Measurements from ENCODE around the gene MINDY1. TPM values are rescaled to one million over a fixed set of nuclear protein-coding genes. Genes with fewer than 3 reads are reported as not detected.

MINDY1 gene
- total RNA-seq, 2 donors from 2014 or later = 36.3 to 39.2 TPM

DNA sequence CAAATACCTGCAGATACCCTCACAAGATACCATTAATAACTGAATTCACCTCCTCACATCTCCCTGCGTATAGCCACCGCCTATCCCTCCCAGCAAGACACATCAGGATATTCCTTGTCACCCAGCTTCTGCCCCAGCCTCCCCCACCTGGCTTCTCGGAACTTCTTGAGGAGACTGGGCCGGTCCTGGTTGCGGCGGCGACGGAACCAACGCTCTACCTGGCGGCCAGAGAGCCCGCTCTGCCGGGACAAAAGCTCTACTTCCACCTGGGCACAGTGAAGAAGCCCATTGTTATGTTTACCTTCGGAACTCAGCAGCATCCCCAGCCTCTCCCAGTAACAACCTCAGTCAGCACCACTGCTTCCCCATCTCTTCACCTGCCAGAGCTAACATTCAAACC, 38.8 kb downstream of the MINDY1 start:
- peaks cover 35% of the 10 kb centered on the region for H3K4me1 ChIP-seq
- ATAC-seq (no peak), DNase-seq (no peak)
- H3K9me3 ChIP-seq = no peaks in the 10 kb centered on the region
- intact Hi-C loops (cut with DNase I) = no loop called here
- TF ChIP-seq CTCF (IDR thresholded peaks at IDR 0.05) = no peak
- no peak for TF ChIP-seq POLR2A (IDR thresholded peaks at IDR 0.05)
- no peaks in the 10 kb centered on the region for H3K27me3 ChIP-seq
- 94 to 97% methylated on average over 11 to 13 of the region's 13 CpGs for WGBS, 2 donors
- peaks cover 12 to 42% of the 10 kb centered on the region in 2 donors for H3K36me3 ChIP-seq (replicated peaks in 1 of 2; ENCODE audit: insufficient read depth in 1 of 2, low read depth in 2 of 2)
- H3K4me3 ChIP-seq = no peak overlapping the region
- no peak overlapping the region for H3K27ac ChIP-seq

GRCh38 chr1:150966011-150966410, 40.7 kb downstream of the MINDY1 start:
- ATAC-seq = no peak
- H3K9me3 ChIP-seq = no peaks in the 10 kb centered on the region
- no peak overlapping the region for H3K27ac ChIP-seq
- peaks cover 12 to 45% of the 10 kb centered on the region in 2 donors for H3K36me3 ChIP-seq (replicated peaks in 1 of 2; ENCODE audit: insufficient read depth in 1 of 2, low read depth in 2 of 2)
- no peak overlapping the region for H3K4me3 ChIP-seq
- intact Hi-C loops (cut with DNase I) = no loop called here
- TF ChIP-seq CTCF (IDR thresholded peaks at IDR 0.05) (no peak), POLR2A (IDR thresholded peaks at IDR 0.05) (no peak)
- H3K27me3 ChIP-seq = no peaks in the 10 kb centered on the region
- H3K4me1 ChIP-seq = peaks cover 16% of the 10 kb centered on the region
- no peak for DNase-seq
- 74 to 82% methylated on average over 6 of the region's 6 CpGs for WGBS, 2 donors

- ATAC-seq = no peak
These were observed 41.1 kb downstream of the MINDY1 start for GRCh38 chr1:150965605-150966004.

DNA sequence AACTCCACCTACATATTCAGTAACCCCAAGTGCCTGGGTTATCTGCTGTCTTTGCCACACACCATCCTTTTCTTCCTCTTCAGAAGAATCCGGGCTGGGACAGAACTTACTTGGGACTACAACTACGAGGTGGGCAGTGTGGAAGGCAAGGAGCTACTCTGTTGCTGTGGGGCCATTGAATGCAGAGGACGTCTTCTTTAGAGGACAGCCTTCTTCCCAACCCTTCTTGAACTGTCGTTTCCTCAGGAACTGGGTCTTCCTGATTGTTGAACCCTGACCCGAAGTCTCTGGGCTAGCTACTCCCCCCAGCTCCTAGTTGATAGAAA, 42.6 kb downstream of the MINDY1 start:
- H3K27me3 ChIP-seq = no peaks in the 10 kb centered on the region
- no peak overlapping the region for H3K4me3 ChIP-seq
- DNase-seq (no peak), ATAC-seq (no peak)
- intact Hi-C loops (cut with DNase I) = no loop called here
- peaks cover 12 to 55% of the 10 kb centered on the region in 2 donors for H3K36me3 ChIP-seq (replicated peaks in 1 of 2; ENCODE audit: insufficient read depth in 1 of 2, low read depth in 2 of 2)
- no peaks in the 10 kb centered on the region for H3K4me1 ChIP-seq
- WGBS, 2 donors = 88 to 94% methylated on average over 5 of the region's 5 CpGs
- H3K9me3 ChIP-seq = no peaks in the 10 kb centered on the region
- H3K27ac ChIP-seq = no peak overlapping the region
- no peak for TF ChIP-seq CTCF (IDR thresholded peaks at IDR 0.05)

More at GRCh38 chr1:150965605-150966004, 41.1 kb downstream of the MINDY1 start:
- Histone ChIP-seq H3K9me3 (no peaks in the 10 kb centered on the region), H3K27me3 (no peaks in the 10 kb centered on the region), H3K4me3 (no peak overlapping the region), H3K27ac (no peak overlapping the region), H3K36me3 (replicated peaks in 1 of 2; ENCODE audit: insufficient read depth in 1 of 2, low read depth in 2 of 2) (peaks cover 12 to 48% of the 10 kb centered on the region in 2 donors), H3K4me1 (peaks cover 12% of the 10 kb centered on the region)
- no peak for DNase-seq
- TF ChIP-seq CTCF (IDR thresholded peaks at IDR 0.05) (no peak), POLR2A (IDR thresholded peaks at IDR 0.05) (no peak)
- intact Hi-C loops (cut with DNase I) = no loop called here
- WGBS, 2 donors = 78 to 95% methylated on average over 4 of the region's 4 CpGs

- no peaks in the 10 kb centered on the region for H3K9me3 ChIP-seq
- peaks cover 12 to 54% of the 10 kb centered on the region in 2 donors for H3K36me3 ChIP-seq (replicated peaks in 1 of 2; ENCODE audit: insufficient read depth in 1 of 2, low read depth in 2 of 2)
- TF ChIP-seq POLR2A (IDR thresholded peaks at IDR 0.05) = no peak
- TF ChIP-seq CTCF (IDR thresholded peaks at IDR 0.05) = no peak
- H3K27me3 ChIP-seq = no peaks in the 10 kb centered on the region
- no peak for DNase-seq
- no peak overlapping the region for H3K27ac ChIP-seq
- WGBS, 2 donors = 84 to 85% methylated on average over 10 of the region's 10 CpGs
- no peak overlapping the region for H3K4me3 ChIP-seq
- ATAC-seq = no peak
- H3K4me1 ChIP-seq = no peaks in the 10 kb centered on the region
- intact Hi-C loops (cut with DNase I) = no loop called here
These were observed 43.2 kb downstream of the MINDY1 start for GRCh38 chr1:150963321-150964163.

All from body of pancreas (tissue), 4 donors.